ENCODE data around the gene APLP2.

- TF ChIP-seq CTCF (conservative IDR thresholded peaks at IDR 0.05 in 1 of 2, IDR thresholded peaks at IDR 0.05 in 1 of 2; ENCODE audit: extremely low read depth in 1 of 2, insufficient read depth in 1 of 2, low read depth in 1 of 2, low read length in 2 of 2) (no peak), EZH2 (IDR thresholded peaks at IDR 0.05; ENCODE audit: borderline replicate concordance, low read length) (no peak)
Measured at GRCh38 chr11:130092661-130093060, 23.0 kb downstream of the APLP2 start.

All from mammary epithelial cell (primary cell).